Measurements from ENCODE around the gene FADS2.

The FADS2 gene

DNA sequence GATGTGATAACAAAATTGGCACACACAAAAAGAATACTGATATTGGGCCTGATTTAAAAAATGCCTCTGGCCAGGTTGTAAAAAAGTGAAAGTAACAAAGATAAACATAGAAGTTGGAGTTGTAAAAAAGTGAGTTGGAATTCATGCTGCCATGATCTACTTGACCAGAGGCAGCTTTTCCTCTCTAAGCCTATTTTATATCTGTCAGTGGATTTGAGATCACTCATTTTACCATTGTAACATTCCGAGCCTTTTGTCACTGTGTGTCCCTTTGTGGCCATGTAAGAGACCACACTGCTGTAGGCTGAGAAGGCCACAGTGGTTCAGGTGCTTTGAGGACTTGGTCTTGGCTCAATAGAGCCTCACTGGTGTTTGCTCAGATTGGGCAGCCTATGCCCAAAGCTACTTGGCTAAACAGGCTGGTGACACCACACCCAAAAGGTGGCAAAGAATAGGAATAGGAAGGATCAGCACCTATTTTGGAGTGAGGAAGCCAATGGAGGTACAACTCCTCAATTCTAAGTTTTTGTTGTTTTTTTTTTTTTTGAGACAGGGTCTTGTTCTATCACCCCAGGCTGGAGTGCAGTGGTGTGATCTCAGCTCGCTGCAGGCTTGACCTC is 28.3 kb upstream of the FADS2 start:
- no peak overlapping the region for H2AFZ ChIP-seq (ENCODE audit: insufficient read depth, low read length, poor library complexity)
- H2AK5ac ChIP-seq (ENCODE audit: low read length): no peak overlapping the region
- H2BK5ac ChIP-seq (ENCODE audit: low read depth, low read length, poor library complexity): no peak overlapping the region
- no peak overlapping the region for H4K12ac ChIP-seq (ENCODE audit: low read depth, low read length)
- no peak overlapping the region for H3K4me3 ChIP-seq (ENCODE audit: low read depth, low read length)
- H3K36me3 ChIP-seq (ENCODE audit: control insufficient read depth in 1 of 2, insufficient read depth in 2 of 2, low read length in 2 of 2): peaks cover 36 to 59% of the 10 kb centered on the region in 2 experiments
- no peaks in the 10 kb centered on the region for H3K27me3 ChIP-seq (ENCODE audit: insufficient read depth, low read length)
- no peak overlapping the region for H3K18ac ChIP-seq (ENCODE audit: low read length)
- H3K9ac ChIP-seq (ENCODE audit: low read length): no peak overlapping the region
- H3K4ac ChIP-seq (ENCODE audit: low read depth, low read length): no peak overlapping the region
- no peaks in the 10 kb centered on the region for H3K79me1 ChIP-seq (ENCODE audit: low read length)
- no peak overlapping the region for H3K23ac ChIP-seq (ENCODE audit: low read length)
- no peak overlapping the region for H3K27ac ChIP-seq (ENCODE audit: low read depth, low read length)
- H3K9me3 ChIP-seq (ENCODE audit: insufficient read depth, low read depth, low read length): no peaks in the 10 kb centered on the region
- no peak overlapping the region for H2BK120ac ChIP-seq (ENCODE audit: insufficient read depth, low read length, poor library complexity)
- H3K79me2 ChIP-seq (ENCODE audit: control insufficient read depth, insufficient read depth, low read length, poor library complexity): no peaks in the 10 kb centered on the region
- H3K4me1 ChIP-seq (ENCODE audit: control insufficient read depth in 1 of 2, insufficient read depth in 2 of 2, low read length in 2 of 2): peaks cover 0 to 3% of the 10 kb centered on the region in 2 experiments
- H3K4me2 ChIP-seq (ENCODE audit: low read length): no peak overlapping the region
- WGBS (ENCODE audit: extremely low coverage, insufficient coverage, insufficient read length): no CpG with 5 or more reads among the region's 2 CpGs
- DNase-seq: no peak
- no peak overlapping the region for H2BK12ac ChIP-seq (ENCODE audit: low read length)
- H4K8ac ChIP-seq (ENCODE audit: low read depth, low read length): no peak overlapping the region
- H3K14ac ChIP-seq (ENCODE audit: low read length): no peak overlapping the region
- no peak overlapping the region for H4K91ac ChIP-seq (ENCODE audit: low read depth, low read length)

DNA sequence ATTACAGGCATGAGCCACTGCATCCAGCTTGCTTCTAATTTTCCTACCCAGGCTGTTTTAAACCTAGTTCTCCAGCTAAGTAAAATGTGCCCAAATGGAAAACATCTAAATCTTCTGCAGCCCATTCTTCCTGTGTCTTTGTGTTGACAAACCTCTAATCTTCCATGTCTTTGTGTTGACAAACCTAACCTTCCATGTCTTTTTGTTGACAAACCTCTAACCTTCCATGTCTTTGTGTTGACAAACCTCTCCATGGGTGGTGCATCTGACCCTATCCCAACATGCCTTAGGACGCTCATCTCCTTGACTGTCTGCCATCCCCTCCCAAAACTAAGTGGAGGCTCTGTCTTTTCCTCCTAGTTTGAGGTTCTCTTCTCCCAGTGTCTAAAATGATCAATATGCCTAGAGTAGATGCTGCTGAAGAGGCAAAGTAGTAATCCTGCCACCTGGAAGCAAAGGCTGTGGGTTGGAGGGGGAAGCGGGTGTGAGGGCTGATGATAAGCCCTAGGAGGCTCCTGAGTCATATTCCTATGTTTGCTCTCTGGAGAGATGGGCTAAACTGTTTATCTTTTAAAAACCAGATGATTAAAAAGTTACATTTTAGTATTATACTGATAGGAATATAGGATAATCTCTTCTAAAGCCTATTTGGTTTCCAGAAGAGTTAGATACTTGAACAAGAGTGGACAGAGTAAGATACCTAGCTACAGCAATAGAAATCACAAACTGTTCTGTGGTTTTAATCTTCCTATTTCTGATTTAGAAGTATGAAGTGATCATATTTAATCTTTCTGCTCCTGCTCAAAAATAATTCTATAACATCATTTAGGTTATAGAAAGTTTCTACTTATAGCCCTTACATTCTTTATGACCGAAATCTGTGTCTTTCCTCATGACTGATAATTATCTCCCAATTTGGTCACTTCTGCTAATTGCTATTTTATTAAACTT is 27.5 kb upstream of the FADS2 start:
- H3K4me1 ChIP-seq (ENCODE audit: control insufficient read depth in 1 of 2, insufficient read depth in 2 of 2, low read length in 2 of 2): peaks cover 0 to 3% of the 10 kb centered on the region in 2 experiments
- no peaks in the 10 kb centered on the region for H3K79me1 ChIP-seq (ENCODE audit: low read length)
- H4K8ac ChIP-seq (ENCODE audit: low read depth, low read length): no peak overlapping the region
- no peak overlapping the region for H4K12ac ChIP-seq (ENCODE audit: low read depth, low read length)
- no peak overlapping the region for H2AFZ ChIP-seq (ENCODE audit: insufficient read depth, low read length, poor library complexity)
- H3K23ac ChIP-seq (ENCODE audit: low read length): no peak overlapping the region
- H3K79me2 ChIP-seq (ENCODE audit: control insufficient read depth, insufficient read depth, low read length, poor library complexity): no peaks in the 10 kb centered on the region
- no peak overlapping the region for H2BK5ac ChIP-seq (ENCODE audit: low read depth, low read length, poor library complexity)
- no peak overlapping the region for H3K9ac ChIP-seq (ENCODE audit: low read length)
- H3K27ac ChIP-seq (ENCODE audit: low read depth, low read length): no peak overlapping the region
- no peaks in the 10 kb centered on the region for H3K27me3 ChIP-seq (ENCODE audit: insufficient read depth, low read length)
- H4K91ac ChIP-seq (ENCODE audit: low read depth, low read length): no peak overlapping the region
- H3K14ac ChIP-seq (ENCODE audit: low read length): no peak overlapping the region
- H3K18ac ChIP-seq (ENCODE audit: low read length): no peak overlapping the region
- DNase-seq: no peak
- H2AK5ac ChIP-seq (ENCODE audit: low read length): no peak overlapping the region
- no peak overlapping the region for H3K4me3 ChIP-seq (ENCODE audit: low read depth, low read length)
- H3K36me3 ChIP-seq (ENCODE audit: control insufficient read depth in 1 of 2, insufficient read depth in 2 of 2, low read length in 2 of 2): peaks cover 39 to 61% of the 10 kb centered on the region in 2 experiments
- H2BK120ac ChIP-seq (ENCODE audit: insufficient read depth, low read length, poor library complexity): no peak overlapping the region
- no peak overlapping the region for H3K4ac ChIP-seq (ENCODE audit: low read depth, low read length)
- H3K4me2 ChIP-seq (ENCODE audit: low read length): no peak overlapping the region
- WGBS (ENCODE audit: extremely low coverage, insufficient coverage, insufficient read length): no CpG with 5 or more reads among the region's 3 CpGs
- no peak overlapping the region for H2BK12ac ChIP-seq (ENCODE audit: low read length)
- no peaks in the 10 kb centered on the region for H3K9me3 ChIP-seq (ENCODE audit: insufficient read depth, low read depth, low read length)

DNA sequence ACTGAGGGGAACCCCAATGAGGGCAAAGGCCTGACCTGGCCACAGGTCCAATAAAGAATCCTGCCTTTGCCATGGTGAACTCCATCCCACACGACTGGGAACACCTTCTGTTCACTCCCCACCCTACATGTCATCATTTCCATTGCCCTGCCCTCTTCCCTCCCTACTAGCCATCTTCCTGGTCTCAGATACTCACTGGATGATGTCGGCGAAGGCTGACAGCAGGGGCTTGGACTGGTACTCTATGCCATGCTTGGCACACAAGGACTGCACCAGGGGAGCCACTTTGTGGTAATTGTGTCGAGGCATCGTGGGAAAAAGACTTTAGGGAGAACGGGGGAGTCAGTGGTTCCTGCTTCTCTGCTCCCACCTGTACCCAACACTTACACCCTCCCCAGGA is 25.5 kb upstream of the FADS2 start:
- no peak overlapping the region for H3K9ac ChIP-seq (ENCODE audit: low read length)
- no peaks in the 10 kb centered on the region for H3K79me1 ChIP-seq (ENCODE audit: low read length)
- H3K4me3 ChIP-seq (ENCODE audit: low read depth, low read length): no peak overlapping the region
- H3K27me3 ChIP-seq (ENCODE audit: insufficient read depth, low read length): no peaks in the 10 kb centered on the region
- H3K9me3 ChIP-seq (ENCODE audit: insufficient read depth, low read depth, low read length): no peaks in the 10 kb centered on the region
- H2AK5ac ChIP-seq (ENCODE audit: low read length): no peak overlapping the region
- H4K91ac ChIP-seq (ENCODE audit: low read depth, low read length): no peak overlapping the region
- H2BK12ac ChIP-seq (ENCODE audit: low read length): no peak overlapping the region
- no peak overlapping the region for H3K23ac ChIP-seq (ENCODE audit: low read length)
- no peaks in the 10 kb centered on the region for H3K79me2 ChIP-seq (ENCODE audit: control insufficient read depth, insufficient read depth, low read length, poor library complexity)
- H3K4me1 ChIP-seq (ENCODE audit: control insufficient read depth in 1 of 2, insufficient read depth in 2 of 2, low read length in 2 of 2): peaks cover 0 to 3% of the 10 kb centered on the region in 2 experiments
- no peak overlapping the region for H3K27ac ChIP-seq (ENCODE audit: low read depth, low read length)
- H3K36me3 ChIP-seq (ENCODE audit: control insufficient read depth in 1 of 2, insufficient read depth in 2 of 2, low read length in 2 of 2): peaks cover 44 to 66% of the 10 kb centered on the region in 2 experiments
- H3K4ac ChIP-seq (ENCODE audit: low read depth, low read length): no peak overlapping the region
- H3K4me2 ChIP-seq (ENCODE audit: low read length): no peak overlapping the region
- H3K18ac ChIP-seq (ENCODE audit: low read length): no peak overlapping the region
- H3K14ac ChIP-seq (ENCODE audit: low read length): no peak overlapping the region
- H4K12ac ChIP-seq (ENCODE audit: low read depth, low read length): no peak overlapping the region
- DNase-seq: no peak
- H2AFZ ChIP-seq (ENCODE audit: insufficient read depth, low read length, poor library complexity): no peak overlapping the region
- H4K8ac ChIP-seq (ENCODE audit: low read depth, low read length): no peak overlapping the region
- no CpG with 5 or more reads among the region's 6 CpGs for WGBS (ENCODE audit: extremely low coverage, insufficient coverage, insufficient read length)
- no peak overlapping the region for H2BK120ac ChIP-seq (ENCODE audit: insufficient read depth, low read length, poor library complexity)
- no peak overlapping the region for H2BK5ac ChIP-seq (ENCODE audit: low read depth, low read length, poor library complexity)

DNA sequence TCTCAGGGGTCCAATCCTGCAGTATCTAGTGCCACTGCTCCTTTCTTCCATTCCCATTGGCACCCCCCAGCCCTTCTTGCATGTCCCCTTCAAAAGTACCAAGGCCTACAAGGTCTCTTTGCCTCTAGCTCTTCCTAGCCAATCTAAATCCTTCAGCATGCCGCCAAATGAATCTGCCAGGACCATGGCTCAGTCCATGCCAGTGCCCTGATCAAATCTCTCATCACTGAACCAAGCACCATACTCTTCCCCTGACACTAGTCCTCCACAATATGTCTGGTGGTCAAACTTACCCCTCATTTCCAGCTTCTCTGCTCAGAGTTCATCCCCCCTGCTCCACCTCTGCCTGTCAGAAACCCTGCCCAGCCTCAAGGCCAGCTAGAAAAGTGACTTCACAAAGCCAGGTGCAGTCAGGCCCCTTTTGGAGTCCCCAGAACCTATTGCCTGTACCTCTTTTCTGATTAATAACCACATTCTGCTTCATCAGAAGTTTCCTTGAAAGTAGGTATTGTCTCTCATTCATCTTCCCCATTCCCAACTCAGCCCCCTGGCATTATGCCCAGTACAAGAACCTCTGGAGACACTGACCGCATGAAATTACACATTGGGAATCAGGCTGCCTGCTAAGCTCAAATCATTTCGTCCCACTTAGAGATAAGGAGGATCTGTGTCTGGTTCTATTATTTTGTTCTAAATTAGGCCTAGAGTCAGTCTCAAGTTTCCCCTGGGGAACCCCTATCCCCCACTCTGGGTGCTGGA is 24.0 kb upstream of the FADS2 start:
- Histone ChIP-seq H3K79me2 (ENCODE audit: control insufficient read depth, insufficient read depth, low read length, poor library complexity) (no peaks in the 10 kb centered on the region), H3K4me3 (ENCODE audit: low read depth, low read length) (no peak overlapping the region), H2AK5ac (ENCODE audit: low read length) (no peak overlapping the region), H3K18ac (ENCODE audit: low read length) (no peak overlapping the region), H3K27ac (ENCODE audit: low read depth, low read length) (no peak overlapping the region), H3K9ac (ENCODE audit: low read length) (no peak overlapping the region), H3K36me3 (ENCODE audit: control insufficient read depth in 1 of 2, insufficient read depth in 2 of 2, low read length in 2 of 2) (peaks cover 52 to 76% of the 10 kb centered on the region in 2 experiments), H3K23ac (ENCODE audit: low read length) (no peak overlapping the region), H2BK120ac (ENCODE audit: insufficient read depth, low read length, poor library complexity) (no peak overlapping the region), H2BK5ac (ENCODE audit: low read depth, low read length, poor library complexity) (no peak overlapping the region), H3K9me3 (ENCODE audit: insufficient read depth, low read depth, low read length) (no peaks in the 10 kb centered on the region), H3K4ac (ENCODE audit: low read depth, low read length) (no peak overlapping the region), H4K91ac (ENCODE audit: low read depth, low read length) (no peak overlapping the region), H4K12ac (ENCODE audit: low read depth, low read length) (no peak overlapping the region), H3K27me3 (ENCODE audit: insufficient read depth, low read length) (no peaks in the 10 kb centered on the region), H3K4me1 (ENCODE audit: control insufficient read depth in 1 of 2, insufficient read depth in 2 of 2, low read length in 2 of 2) (peaks cover 0 to 3% of the 10 kb centered on the region in 2 experiments), H3K14ac (ENCODE audit: low read length) (no peak overlapping the region), H2BK12ac (ENCODE audit: low read length) (no peak overlapping the region), H4K8ac (ENCODE audit: low read depth, low read length) (no peak overlapping the region), H3K79me1 (ENCODE audit: low read length) (no peaks in the 10 kb centered on the region), H3K4me2 (ENCODE audit: low read length) (no peak overlapping the region), H2AFZ (ENCODE audit: insufficient read depth, low read length, poor library complexity) (no peak overlapping the region)
- no CpG with 5 or more reads among the region's 3 CpGs for WGBS (ENCODE audit: extremely low coverage, insufficient coverage, insufficient read length)
- DNase-seq: no peak
